ENCODE results near the gene ZC3HAV1L. TPM values are rescaled to one million over a fixed set of nuclear protein-coding genes. Genes with fewer than 3 reads are reported as not detected.
A peak's percentile ranks its signal among the peaks of the same experiment; 100 is the strongest.

Gene ZC3HAV1L
- total and polyA plus RNA-seq, 2 of the 13 experiments (the other 11 are each of a cell fraction or from before 2014, with no cell fraction given) = 8.4 to 11.1 TPM

- TF ChIP-seq ARID2 (CRISPR knock-in tag; IDR thresholded peaks at IDR 0.05; ENCODE audit: borderline replicate concordance) (0 out of 2 replicates have a peak, but pooled peaks have one; percentile 25), RCOR2 (CRISPR knock-in tag; IDR thresholded peaks at IDR 0.05) (no peak), XBP1 (CRISPR knock-in tag; IDR thresholded peaks at IDR 0.05) (no peak), ZBTB46 (CRISPR knock-in tag; IDR thresholded peaks at IDR 0.05; ENCODE audit: borderline replicate concordance) (no peak), CBX2 (IDR thresholded peaks at IDR 0.05; ENCODE audit: low read depth, low read length) (no peak), CBX2 (CRISPR knock-in tag; IDR thresholded peaks at IDR 0.05; ENCODE audit: low read depth) (no peak), ZNF282 (IDR thresholded peaks at IDR 0.05; ENCODE audit: partially characterized antibody) (no peak), ZNF431 (CRISPR knock-in tag; IDR thresholded peaks at IDR 0.05; ENCODE audit: borderline replicate concordance, low read depth) (no peak), NFE2L2 (IDR thresholded peaks at IDR 0.05; ENCODE audit: low read length) (no peak), ZNF547 (CRISPR knock-in tag; IDR thresholded peaks at IDR 0.05) (no peak), ZNF160 (CRISPR knock-in tag; IDR thresholded peaks at IDR 0.05) (0 out of 2 replicates have a peak, but pooled peaks have one; percentile 75), TFDP1 (CRISPR knock-in tag; IDR thresholded peaks at IDR 0.05; ENCODE audit: borderline replicate concordance) (no peak), HNF4A (CRISPR knock-in tag; IDR thresholded peaks at IDR 0.05) (no peak), ZFY (CRISPR knock-in tag; IDR thresholded peaks at IDR 0.05) (peak; percentile 96), ZNF749 (CRISPR knock-in tag; IDR thresholded peaks at IDR 0.05; ENCODE audit: borderline replicate concordance) (peak; percentile 34; the same call in 1 of the 2 replicates)
- TF ChIP-seq, protein P1, sequence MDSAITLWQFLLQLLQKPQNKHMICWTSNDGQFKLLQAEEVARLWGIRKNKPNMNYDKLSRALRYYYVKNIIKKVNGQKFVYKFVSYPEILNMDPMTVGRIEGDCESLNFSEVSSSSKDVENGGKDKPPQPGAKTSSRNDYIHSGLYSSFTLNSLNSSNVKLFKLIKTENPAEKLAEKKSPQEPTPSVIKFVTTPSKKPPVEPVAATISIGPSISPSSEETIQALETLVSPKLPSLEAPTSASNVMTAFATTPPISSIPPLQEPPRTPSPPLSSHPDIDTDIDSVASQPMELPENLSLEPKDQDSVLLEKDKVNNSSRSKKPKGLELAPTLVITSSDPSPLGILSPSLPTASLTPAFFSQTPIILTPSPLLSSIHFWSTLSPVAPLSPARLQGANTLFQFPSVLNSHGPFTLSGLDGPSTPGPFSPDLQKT (CRISPR knock-in tag; IDR thresholded peaks at IDR 0.05; ENCODE audit: borderline replicate concordance) = no peak
Observed at GRCh38 chr7:139035586-139036353, at the start of gene ZC3HAV1L (continued).

Data from HepG2 (cell line).